Suprapubic skin (tissue), 4 donors: Measurements from ENCODE around the gene WNT16.

Experiments used
- EP300 ChIP-seq: sonication (generic); formaldehyde crosslinking; IDR thresholded peaks from one replicate; pipeline ENCODE4 v1.6.1; 2017; ENCODE audit warnings: antibody characterized with exemption
- POLR2AphosphoS5 ChIP-seq, 3 donors: sonication (generic); formaldehyde crosslinking; IDR thresholded peaks; one replicate each; pipeline ENCODE4 v1.6.1; 2017; ENCODE audit warnings: antibody characterized with exemption in 3 of 3
- TF ChIP-seq, protein P1 (sequence below), 2 donors: fragments of 200-600 bp in 1 of 2; fragments of 450-650 bp in 1 of 2; sonication (generic) in 1 of 2; IDR thresholded peaks; one replicate each; pipeline ENCODE4 v1.5.1; 2016 to 2019; ENCODE audit warnings: antibody characterized with exemption in 2 of 2, mild to moderate bottlenecking in 1 of 2, moderate library complexity in 1 of 2

DNA sequence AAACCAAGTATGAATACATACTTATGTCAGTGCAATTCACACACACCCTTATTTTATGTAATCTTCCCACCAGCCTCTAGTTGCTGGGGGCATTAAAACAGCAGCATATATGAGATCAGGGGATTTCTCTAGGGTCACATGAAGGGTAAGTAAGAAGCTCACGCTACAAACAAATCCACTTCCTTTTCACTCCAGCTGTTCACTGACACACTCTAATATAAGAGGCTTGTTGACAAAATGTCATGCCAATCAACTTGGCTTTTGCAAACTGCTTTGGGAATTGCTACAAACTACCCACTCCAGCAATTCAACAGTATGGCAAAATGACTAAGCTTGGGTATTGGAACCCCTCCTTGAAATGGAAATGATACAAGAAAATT lies 57.0 kb downstream of the WNT16 start:
- TF ChIP-seq POLR2AphosphoS5 (IDR thresholded peaks at IDR 0.05), result no peak
- TF ChIP-seq, protein P1, sequence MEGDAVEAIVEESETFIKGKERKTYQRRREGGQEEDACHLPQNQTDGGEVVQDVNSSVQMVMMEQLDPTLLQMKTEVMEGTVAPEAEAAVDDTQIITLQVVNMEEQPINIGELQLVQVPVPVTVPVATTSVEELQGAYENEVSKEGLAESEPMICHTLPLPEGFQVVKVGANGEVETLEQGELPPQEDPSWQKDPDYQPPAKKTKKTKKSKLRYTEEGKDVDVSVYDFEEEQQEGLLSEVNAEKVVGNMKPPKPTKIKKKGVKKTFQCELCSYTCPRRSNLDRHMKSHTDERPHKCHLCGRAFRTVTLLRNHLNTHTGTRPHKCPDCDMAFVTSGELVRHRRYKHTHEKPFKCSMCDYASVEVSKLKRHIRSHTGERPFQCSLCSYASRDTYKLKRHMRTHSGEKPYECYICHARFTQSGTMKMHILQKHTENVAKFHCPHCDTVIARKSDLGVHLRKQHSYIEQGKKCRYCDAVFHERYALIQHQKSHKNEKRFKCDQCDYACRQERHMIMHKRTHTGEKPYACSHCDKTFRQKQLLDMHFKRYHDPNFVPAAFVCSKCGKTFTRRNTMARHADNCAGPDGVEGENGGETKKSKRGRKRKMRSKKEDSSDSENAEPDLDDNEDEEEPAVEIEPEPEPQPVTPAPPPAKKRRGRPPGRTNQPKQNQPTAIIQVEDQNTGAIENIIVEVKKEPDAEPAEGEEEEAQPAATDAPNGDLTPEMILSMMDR (IDR thresholded peaks at IDR 0.05), result no peak
- no peak for TF ChIP-seq EP300
